T-helper 1 cell treated with Interleukin-12 subunit alpha and Interleukin-12 subunit beta and Interleukin-4 antibody, amounts not matched to agents 30 μg/mL and 1 μg/mL, for 36 hours (primary cell): ENCODE data around the gene AKAP11.

Source experiments
- H3K27ac Mint-ChIP-seq: one replicate; pipeline ENCODE4 v1.8.0; 2021; ENCODE audit warnings: mild to moderate bottlenecking, mixed read lengths
- H3K27me3 Mint-ChIP-seq: one replicate; pipeline ENCODE4 v1.8.0; 2021; ENCODE audit warnings: low read depth, mixed read lengths
- H3K36me3 Mint-ChIP-seq: one replicate; pipeline ENCODE4 v1.8.0; 2021; ENCODE audit warnings: low read depth, mixed read lengths
- H3K4me1 Mint-ChIP-seq: one replicate; pipeline ENCODE4 v1.8.0; 2021; ENCODE audit warnings: low read depth, mixed read lengths
- H3K4me3 Mint-ChIP-seq: one replicate; pipeline ENCODE4 v1.8.0; 2021; ENCODE audit warnings: mild to moderate bottlenecking, moderate library complexity, mixed read lengths
- H3K9me3 Mint-ChIP-seq: one replicate; pipeline ENCODE4 v1.8.0; 2021; ENCODE audit warnings: mixed read lengths

Gene AKAP11

DNA sequence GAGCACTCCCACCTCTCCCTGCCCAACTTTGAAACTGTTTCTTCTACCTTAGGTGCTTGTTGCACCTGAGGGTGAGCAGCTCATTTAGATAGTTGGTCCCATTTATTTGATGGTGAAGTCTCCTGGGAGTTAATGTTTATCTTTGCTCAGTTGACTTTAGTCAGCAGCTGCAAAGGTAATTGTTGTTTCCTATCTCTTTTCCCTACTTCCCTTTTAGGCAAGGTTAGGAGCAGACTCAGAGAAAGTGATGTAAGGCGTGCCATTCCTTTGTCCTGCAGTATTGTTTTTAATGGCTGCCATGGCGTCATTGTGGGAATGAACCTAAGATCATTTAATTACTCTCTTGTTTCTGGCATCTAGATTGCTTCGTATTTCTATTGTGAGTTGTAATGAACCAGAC, 11.6 kb downstream of the AKAP11 start:
- Mint-ChIP-seq H3K9me3 (no peaks in the 10 kb centered on the region), H3K27me3 (no peaks in the 10 kb centered on the region), H3K4me3 (no peak overlapping the region), H3K36me3 (peaks cover 16% of the 10 kb centered on the region), H3K27ac (no peak overlapping the region), H3K4me1 (peaks cover 17% of the 10 kb centered on the region)

DNA sequence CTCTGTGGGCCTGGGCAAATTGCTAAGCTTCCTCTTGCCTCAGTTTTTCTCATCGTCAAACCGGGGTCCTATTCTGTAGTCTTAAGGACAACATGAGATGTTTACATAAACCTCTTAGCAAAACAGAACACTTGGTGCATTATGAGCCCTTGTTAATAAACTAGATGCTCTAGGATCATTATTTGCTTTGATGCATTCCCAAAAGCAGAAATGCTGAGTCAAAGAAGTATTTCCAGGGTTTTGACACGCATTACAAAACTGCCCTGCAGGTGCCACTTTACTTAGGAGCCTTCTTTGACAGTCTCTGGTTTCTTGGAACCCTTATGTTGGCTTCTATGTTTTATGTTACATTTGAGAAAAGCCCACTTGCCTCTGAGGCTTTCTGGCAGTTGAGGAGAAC, 12.1 kb downstream of the AKAP11 start:
- no peaks in the 10 kb centered on the region for H3K9me3 Mint-ChIP-seq
- peaks cover 21% of the 10 kb centered on the region for H3K36me3 Mint-ChIP-seq
- peaks cover 18% of the 10 kb centered on the region for H3K4me1 Mint-ChIP-seq
- H3K4me3 Mint-ChIP-seq, result no peak overlapping the region
- no peaks in the 10 kb centered on the region for H3K27me3 Mint-ChIP-seq
- no peak overlapping the region for H3K27ac Mint-ChIP-seq

DNA sequence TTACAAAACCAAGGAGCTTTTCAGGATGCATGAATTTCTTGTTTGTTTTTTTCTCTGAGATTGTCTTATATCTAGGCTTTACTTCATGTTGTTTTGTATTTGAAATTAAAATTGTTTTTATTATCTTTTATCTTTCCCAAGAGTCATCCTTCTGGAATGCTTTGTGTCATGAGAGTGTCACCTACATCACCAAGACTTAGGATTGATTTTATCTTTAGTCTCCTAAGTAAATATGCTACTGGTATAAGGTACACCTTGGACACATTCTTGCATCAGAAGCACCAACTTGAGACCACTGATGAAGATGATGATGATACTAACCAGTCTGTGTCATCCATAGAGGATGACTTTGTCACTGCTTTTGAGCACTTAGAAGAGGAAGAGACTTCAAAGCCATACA, 26.4 kb downstream of the AKAP11 start:
- Mint-ChIP-seq H3K27me3 (no peaks in the 10 kb centered on the region), H3K9me3 (peaks cover 9% of the 10 kb centered on the region), H3K4me1 (peaks cover 9% of the 10 kb centered on the region), H3K36me3 (peaks cover 66% of the 10 kb centered on the region), H3K27ac (no peak overlapping the region), H3K4me3 (no peak overlapping the region)

DNA sequence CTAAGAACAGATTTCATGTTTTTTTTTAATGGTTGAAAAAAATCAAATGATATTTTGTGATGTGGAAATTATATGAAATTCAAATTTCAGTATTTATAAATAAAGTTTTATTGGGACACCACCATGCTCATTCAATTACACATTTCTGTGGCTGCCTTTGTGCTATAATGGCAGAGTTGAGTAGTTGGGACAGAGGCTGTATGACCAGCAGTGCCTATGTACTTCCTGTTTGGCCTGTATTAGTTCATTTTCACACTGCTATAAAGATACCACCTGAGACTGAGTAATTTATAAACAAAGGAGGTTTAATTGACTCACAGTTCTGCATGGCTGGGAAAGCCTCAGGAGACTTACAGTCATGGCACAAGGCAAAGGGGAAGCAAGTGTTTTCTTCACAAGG, 33.6 kb downstream of the AKAP11 start:
- Mint-ChIP-seq H3K36me3 (peaks cover 72% of the 10 kb centered on the region), H3K9me3 (peaks cover 9% of the 10 kb centered on the region), H3K4me1 (peaks cover 9% of the 10 kb centered on the region), H3K27ac (no peak overlapping the region), H3K27me3 (no peaks in the 10 kb centered on the region), H3K4me3 (no peak overlapping the region)

DNA sequence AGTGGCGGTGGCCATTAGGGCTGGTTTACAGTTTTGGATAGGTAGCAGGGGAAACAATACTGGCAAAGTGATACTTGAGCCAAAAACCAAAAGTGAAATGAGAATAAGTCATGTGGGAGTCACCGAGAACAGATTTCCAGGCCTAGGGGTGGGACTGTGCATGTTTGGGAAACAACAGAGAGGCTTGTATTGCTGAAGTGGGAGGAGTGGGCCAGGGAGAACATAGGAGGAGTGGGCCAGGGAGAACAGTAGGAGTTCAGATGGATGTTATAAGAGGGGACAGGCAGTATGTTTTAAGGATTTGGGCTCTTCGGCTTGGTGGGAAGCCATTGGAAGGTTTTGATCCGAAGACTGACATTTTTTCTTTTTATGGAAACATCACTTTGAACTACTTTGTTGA, 35.5 kb downstream of the AKAP11 start:
- peaks cover 62% of the 10 kb centered on the region for H3K36me3 Mint-ChIP-seq
- H3K9me3 Mint-ChIP-seq, result peaks cover 3% of the 10 kb centered on the region
- peaks cover 10% of the 10 kb centered on the region for H3K4me1 Mint-ChIP-seq
- no peak overlapping the region for H3K27ac Mint-ChIP-seq
- H3K4me3 Mint-ChIP-seq, result no peak overlapping the region
- H3K27me3 Mint-ChIP-seq, result no peaks in the 10 kb centered on the region

DNA sequence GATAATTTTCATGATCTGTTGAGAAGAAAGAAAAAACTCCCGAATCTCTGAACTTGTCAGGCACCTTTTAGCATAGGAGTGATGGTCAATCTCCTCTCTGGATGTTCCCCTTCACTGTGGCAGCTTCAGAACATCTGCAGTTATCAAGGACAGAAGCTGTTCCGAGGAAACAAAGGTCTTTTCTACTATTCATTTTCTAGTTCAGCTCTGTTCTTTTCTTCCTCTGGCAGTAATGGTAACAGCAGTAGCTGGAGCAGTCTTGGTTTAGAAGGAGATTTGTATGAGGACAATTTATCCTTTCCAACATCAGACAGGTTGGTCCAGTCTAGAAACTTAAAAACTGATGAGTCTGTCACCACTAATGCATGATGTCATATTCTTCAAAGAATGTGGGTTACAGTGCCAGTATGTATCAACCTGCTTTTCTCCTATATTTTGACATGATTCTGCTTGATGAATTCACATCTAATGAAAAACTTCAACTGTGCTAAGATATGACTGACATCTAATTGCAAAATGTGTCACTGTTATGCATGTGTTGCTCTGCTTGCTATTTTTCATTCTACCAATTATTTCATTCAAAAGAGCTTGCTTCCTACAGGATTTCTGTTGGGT, 41.0 kb downstream of the AKAP11 start:
- peaks cover 10% of the 10 kb centered on the region for H3K4me1 Mint-ChIP-seq
- no peak overlapping the region for H3K4me3 Mint-ChIP-seq
- no peaks in the 10 kb centered on the region for H3K27me3 Mint-ChIP-seq
- no peak overlapping the region for H3K27ac Mint-ChIP-seq
- H3K9me3 Mint-ChIP-seq, result no peaks in the 10 kb centered on the region
- peaks cover 35% of the 10 kb centered on the region for H3K36me3 Mint-ChIP-seq

DNA sequence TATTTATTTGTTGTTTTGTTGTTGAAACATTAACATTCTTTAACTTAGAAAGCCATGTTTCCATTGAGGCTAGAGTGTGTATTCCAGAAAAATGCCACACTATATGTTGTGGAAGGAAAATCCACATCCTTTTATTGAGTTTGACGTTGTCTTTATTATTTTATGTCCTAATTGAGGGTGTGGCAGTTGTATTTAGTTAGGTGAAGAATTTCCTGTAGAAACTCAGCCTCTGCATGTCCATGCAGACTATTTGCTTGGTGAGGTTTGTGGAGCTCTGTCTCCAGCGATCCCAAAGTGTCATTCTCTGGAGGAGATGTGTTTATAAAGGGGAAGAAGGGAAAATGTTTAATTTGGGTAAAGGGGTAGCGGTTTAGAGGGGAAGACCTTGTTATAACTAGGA, 46.6 kb downstream of the AKAP11 start:
- no peaks in the 10 kb centered on the region for H3K9me3 Mint-ChIP-seq
- no peaks in the 10 kb centered on the region for H3K27me3 Mint-ChIP-seq
- peaks cover 14% of the 10 kb centered on the region for H3K4me1 Mint-ChIP-seq
- no peak overlapping the region for H3K27ac Mint-ChIP-seq
- H3K36me3 Mint-ChIP-seq, result peaks cover 24% of the 10 kb centered on the region
- no peak overlapping the region for H3K4me3 Mint-ChIP-seq

DNA sequence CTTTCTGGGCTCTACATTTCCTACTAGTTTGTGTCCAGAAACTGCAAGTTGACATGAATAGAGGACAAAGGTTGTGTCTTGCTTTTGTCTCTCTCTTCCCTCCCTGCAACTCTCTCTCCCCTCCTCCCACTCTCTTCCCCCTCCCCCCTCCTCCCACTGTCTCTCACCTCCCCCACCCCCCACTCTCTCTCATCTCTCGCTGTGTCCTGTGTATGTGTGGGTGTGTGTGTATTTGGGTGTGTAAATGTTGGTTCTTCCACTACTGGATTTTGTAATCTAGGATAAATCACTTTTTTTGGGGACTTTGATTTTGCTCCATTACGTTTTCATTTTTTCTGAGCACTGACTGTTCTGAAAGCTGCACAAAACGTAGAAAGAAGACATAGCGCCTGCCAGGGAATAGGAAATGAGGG, 48.4 kb downstream of the AKAP11 start:
- Mint-ChIP-seq H3K4me1 (peaks cover 14% of the 10 kb centered on the region), H3K27me3 (no peaks in the 10 kb centered on the region), H3K9me3 (no peaks in the 10 kb centered on the region), H3K4me3 (peak overlapping the region; percentile 11), H3K36me3 (peaks cover 18% of the 10 kb centered on the region), H3K27ac (peak overlapping the region; percentile 13)

DNA sequence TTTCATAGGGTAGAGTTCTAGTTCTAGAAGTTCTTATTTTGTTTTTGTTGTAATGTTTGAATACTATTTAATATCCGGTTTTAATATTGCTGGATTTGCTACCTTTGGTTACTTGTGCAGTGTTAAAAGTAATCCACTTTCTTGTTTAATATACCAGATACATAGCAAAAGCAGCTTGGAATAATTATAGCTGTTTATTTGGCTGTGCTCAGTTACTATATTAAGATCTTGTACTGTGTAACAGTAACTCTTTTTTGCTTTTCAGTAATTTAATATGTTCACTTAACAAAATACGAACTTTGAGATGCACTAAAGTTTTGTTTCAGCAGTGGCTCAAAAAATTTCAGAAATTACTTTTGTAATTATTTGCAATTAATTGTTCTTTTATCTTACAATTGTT, 50.9 kb downstream of the AKAP11 start:
- H3K4me1 Mint-ChIP-seq, result peaks cover 15% of the 10 kb centered on the region
- no peak overlapping the region for H3K4me3 Mint-ChIP-seq
- H3K27me3 Mint-ChIP-seq, result no peaks in the 10 kb centered on the region
- no peak overlapping the region for H3K27ac Mint-ChIP-seq
- peaks cover 18% of the 10 kb centered on the region for H3K36me3 Mint-ChIP-seq
- no peaks in the 10 kb centered on the region for H3K9me3 Mint-ChIP-seq

DNA sequence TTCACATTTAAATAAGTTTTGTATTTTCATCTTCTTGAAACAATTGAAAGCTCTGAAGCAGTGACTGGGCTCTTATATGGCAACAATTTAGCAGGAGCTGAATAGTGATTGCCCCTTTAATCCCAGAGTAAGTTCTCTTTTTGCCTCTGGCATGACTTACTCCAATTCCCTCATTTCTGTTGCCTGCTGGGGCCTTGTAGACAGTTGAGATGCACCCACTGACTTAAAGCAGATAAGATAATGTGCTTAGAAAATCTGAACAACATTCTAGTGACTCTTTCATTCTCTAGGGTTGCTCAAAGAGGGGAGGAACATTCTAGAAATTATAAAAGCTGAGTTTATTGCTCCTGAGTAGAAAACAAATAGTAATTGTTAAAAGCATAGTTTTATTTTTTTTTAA, 52.8 kb downstream of the AKAP11 start:
- H3K36me3 Mint-ChIP-seq, result peaks cover 10% of the 10 kb centered on the region
- no peak overlapping the region for H3K27ac Mint-ChIP-seq
- no peaks in the 10 kb centered on the region for H3K9me3 Mint-ChIP-seq
- no peaks in the 10 kb centered on the region for H3K27me3 Mint-ChIP-seq
- peaks cover 17% of the 10 kb centered on the region for H3K4me1 Mint-ChIP-seq
- no peak overlapping the region for H3K4me3 Mint-ChIP-seq

DNA sequence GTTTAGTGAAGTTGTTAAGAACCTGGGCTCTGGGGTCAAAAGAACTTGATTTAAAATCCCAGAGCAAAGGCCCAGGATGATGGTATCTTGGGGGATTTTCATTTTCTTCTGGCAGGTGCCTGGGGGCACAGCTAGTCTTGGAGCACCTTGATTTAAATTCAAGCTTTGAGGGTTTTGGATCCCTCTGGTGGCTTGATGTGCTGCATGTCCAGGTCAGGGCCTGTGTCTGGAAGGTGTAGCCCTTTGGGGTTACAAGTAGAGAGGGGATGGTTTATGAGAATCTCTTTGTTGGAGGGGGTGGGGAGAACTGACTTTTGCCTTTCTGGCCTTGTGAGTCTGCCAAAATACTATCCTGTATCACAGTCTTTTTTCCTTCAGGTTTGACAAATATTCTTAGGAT, 55.8 kb downstream of the AKAP11 start:
- H3K27me3 Mint-ChIP-seq, result no peaks in the 10 kb centered on the region
- H3K4me1 Mint-ChIP-seq, result peaks cover 17% of the 10 kb centered on the region
- H3K4me3 Mint-ChIP-seq, result no peak overlapping the region
- H3K36me3 Mint-ChIP-seq, result peaks cover 2% of the 10 kb centered on the region
- no peak overlapping the region for H3K27ac Mint-ChIP-seq
- H3K9me3 Mint-ChIP-seq, result no peaks in the 10 kb centered on the region

DNA sequence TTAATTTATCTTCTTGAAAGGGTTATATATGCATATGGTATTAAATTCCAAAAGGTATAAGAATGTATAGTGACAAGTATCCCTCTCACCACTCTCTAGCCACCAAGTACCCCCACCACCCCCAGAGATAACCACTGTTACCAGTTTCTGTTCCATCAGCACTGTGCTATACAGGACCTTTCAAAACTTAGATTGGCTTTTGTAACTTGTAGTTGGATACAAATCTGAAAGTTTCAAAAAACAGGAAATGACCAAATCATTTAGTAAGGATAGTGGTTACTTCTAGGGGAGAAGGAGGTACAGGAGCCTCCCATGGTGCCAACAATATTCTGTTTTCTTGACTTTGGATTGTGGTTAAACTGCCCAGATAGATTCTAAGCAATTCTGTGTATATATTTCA, 56.7 kb downstream of the AKAP11 start:
- Mint-ChIP-seq H3K9me3 (no peaks in the 10 kb centered on the region), H3K4me3 (peak overlapping the region; percentile 21), H3K4me1 (peaks cover 17% of the 10 kb centered on the region), H3K36me3 (peaks cover 2% of the 10 kb centered on the region), H3K27me3 (no peaks in the 10 kb centered on the region), H3K27ac (peak overlapping the region; percentile 78)

DNA sequence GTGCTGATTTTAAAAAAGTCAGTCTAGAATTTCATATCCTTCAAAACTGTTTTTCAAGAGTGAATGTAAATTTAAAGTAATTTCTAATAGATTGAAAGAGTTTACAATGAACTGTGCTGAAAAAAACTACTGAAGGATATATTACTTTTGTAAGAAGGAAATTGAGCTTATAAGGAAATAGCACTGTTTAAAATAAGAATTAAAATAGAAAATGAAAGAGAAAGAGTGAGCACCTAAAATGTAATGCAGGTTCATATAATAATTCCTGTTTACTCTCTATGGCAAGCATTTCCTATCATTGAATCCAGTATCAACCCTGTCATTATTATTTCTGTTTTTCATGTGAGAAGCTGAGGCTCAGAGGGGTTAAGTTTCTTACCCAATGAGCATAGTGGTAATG, 57.3 kb downstream of the AKAP11 start:
- Mint-ChIP-seq H3K27ac (peak overlapping the region; percentile 78), H3K9me3 (no peaks in the 10 kb centered on the region), H3K4me3 (no peak overlapping the region), H3K4me1 (peaks cover 18% of the 10 kb centered on the region), H3K27me3 (no peaks in the 10 kb centered on the region), H3K36me3 (peaks cover 2% of the 10 kb centered on the region)

DNA sequence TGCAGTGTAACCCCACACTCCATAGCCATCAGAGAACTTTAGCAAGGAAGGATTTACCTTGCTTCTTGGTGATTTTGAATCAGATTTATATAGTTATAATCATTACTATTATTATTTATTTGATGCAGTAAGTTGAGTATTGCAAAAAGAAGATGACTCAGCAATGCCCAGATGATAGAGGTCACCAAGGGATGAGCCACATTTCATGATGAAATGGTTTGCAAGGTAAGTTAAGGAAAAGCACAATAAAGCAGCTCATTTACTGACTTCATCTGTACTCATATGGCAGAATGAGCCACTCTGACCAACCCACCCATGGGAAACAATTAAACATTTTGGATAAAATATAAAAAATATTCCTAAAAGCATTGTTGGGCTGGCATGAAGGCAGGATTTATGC, 59.1 kb downstream of the AKAP11 start:
- H3K9me3 Mint-ChIP-seq, result no peaks in the 10 kb centered on the region
- no peaks in the 10 kb centered on the region for H3K27me3 Mint-ChIP-seq
- peaks cover 2% of the 10 kb centered on the region for H3K36me3 Mint-ChIP-seq
- H3K4me3 Mint-ChIP-seq, result no peak overlapping the region
- H3K4me1 Mint-ChIP-seq, result peaks cover 19% of the 10 kb centered on the region
- no peak overlapping the region for H3K27ac Mint-ChIP-seq

DNA sequence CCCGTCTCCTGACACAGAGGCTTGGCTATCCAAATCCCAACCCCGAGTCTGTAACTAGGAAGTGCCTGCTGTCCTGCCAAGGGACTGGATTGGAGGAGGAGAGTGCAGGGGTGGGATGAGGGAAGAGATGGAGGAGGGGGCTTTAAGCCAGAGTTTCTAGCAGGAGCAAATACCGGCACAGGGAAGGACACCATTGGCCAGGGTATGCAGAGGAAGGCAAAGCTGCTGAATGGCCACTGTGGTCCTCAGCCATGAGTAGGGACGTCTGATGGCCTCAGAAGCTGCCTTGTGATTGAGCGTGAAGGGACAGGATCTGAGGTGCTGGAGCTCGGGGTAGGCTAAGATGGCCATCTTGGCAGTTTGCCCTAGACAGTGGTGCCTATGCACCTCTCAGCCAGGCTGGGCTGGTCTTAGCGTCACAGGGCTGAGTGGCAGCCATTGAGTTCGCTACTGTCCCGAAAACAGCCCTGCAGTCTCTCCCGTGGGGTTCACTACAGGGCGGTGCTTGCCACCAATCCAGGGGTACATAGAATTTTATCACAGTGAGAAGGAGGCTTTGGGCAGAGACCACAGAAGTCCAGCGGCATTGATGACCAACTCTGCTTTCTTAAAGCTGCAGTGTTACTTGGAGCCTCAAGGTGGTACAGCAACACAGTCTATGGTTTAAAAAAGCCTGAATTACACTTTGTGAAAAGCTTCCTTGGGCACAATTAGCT, 61.8 kb downstream of the AKAP11 start:
- H3K9me3 Mint-ChIP-seq, result no peaks in the 10 kb centered on the region
- H3K36me3 Mint-ChIP-seq, result no peaks in the 10 kb centered on the region
- H3K27ac Mint-ChIP-seq, result peak overlapping the region; percentile 43
- H3K27me3 Mint-ChIP-seq, result no peaks in the 10 kb centered on the region
- peaks cover 18% of the 10 kb centered on the region for H3K4me1 Mint-ChIP-seq
- no peak overlapping the region for H3K4me3 Mint-ChIP-seq
